HepG2 (cell line): ENCODE data around the gene PLA2R1. TPM values are rescaled to one million over a fixed set of nuclear protein-coding genes. Genes with fewer than 3 reads are reported as not detected.

Experiments
- ATAC-seq: fragments of 200-7000 bp; cut with Tn5 transposase; 3 replicates; pipeline ENCODE4 v1.9.1; 2020; ENCODE audit warnings: mild to moderate bottlenecking, moderate library complexity
- BruUV-seq: library from RNA; stranded (reverse); fragments of 400-500 nt; replicated peaks from 2 replicates; lab custom pipeline; 2021; lab: Mats Ljungman, UMichigan
- CTCF ChIA-PET: fragments of 300-600 bp; formaldehyde crosslinking; extraction: SDS; loops from one replicate; lab custom pipeline; 2021; ENCODE audit warnings: low total read pairs, inconsistent platforms, low intra/inter-chr PET ratio; lab: Yijun Ruan, JAX
- POLR2A ChIA-PET: fragments of 350-600 bp; sonication (Branson Sonifier 250); formaldehyde crosslinking; loops from one replicate; lab custom pipeline; 2020; ENCODE audit warnings: antibody characterized with exemption, inconsistent platforms; lab: Yijun Ruan, JAX
- DNase-seq: peaks from one replicate; pipeline ENCODE4 v3.0.0-alpha.2; 2015; ENCODE audit warnings: low spot score
- FAIRE-seq: peaks from 3 replicates; lab custom pipeline; 2011; peaks lifted over from hg19 to GRCh38; lab: Jason Lieb, UNC
- H2AFZ ChIP-seq: one replicate; pipeline ENCODE4 v1.6.1; 2011; ENCODE audit warnings: low read length, inconsistent platforms
- H3K27ac ChIP-seq: fragments of 300-600 bp; 3 replicates; pipeline ENCODE4 v1.8.0; 2011; ENCODE audit warnings: mixed run types, mild to moderate bottlenecking, mixed read lengths, low read length, inconsistent platforms; ENCODE audit not compliant: insufficient read depth; ENCODE audit errors: extremely low read length
- H3K27me3 ChIP-seq, 2 experiments: fragments of 200-600 bp in 1 of 2; 2 replicates in 1 of 2; 3 replicates in 1 of 2; pipeline versions ENCODE4 v1.6.0 to v1.8.0; 2011; ENCODE audit warnings: low read length in 2 of 2, mild to moderate bottlenecking in 2 of 2, moderate library complexity in 2 of 2, inconsistent platforms in 1 of 2; ENCODE audit not compliant: insufficient read depth in 2 of 2, control insufficient read depth in 1 of 2
- H3K36me3 ChIP-seq, 2 experiments: fragments of 200-600 bp in 1 of 2; replicated peaks in 1 of 2; 2 replicates in 1 of 2; 3 replicates in 1 of 2; pipeline versions ENCODE4 v1.5.1 to v1.8.0; 2011; ENCODE audit warnings: low read length in 2 of 2, inconsistent platforms in 1 of 2; ENCODE audit not compliant: insufficient read depth in 2 of 2, control insufficient read depth in 1 of 2
- H3K4me1 ChIP-seq: 2 replicates; pipeline ENCODE4 v1.5.1; 2012; ENCODE audit warnings: low read length, inconsistent platforms; ENCODE audit not compliant: insufficient read depth
- H3K4me2 ChIP-seq: 2 replicates; pipeline ENCODE4 v1.6.0; 2011; ENCODE audit warnings: low read depth, low read length, inconsistent platforms
- H3K4me3 ChIP-seq, 3 experiments: fragments of 200-600 bp in 1 of 3; sonication (generic), shearing (Covaris generic) in 1 of 3; replicated peaks in 1 of 3; 2 replicates each; pipeline ENCODE4 v1.5.1; 2011 to 2016; ENCODE audit warnings: low read length in 3 of 3, inconsistent platforms in 2 of 3, low read depth in 2 of 3, mild to moderate bottlenecking in 2 of 3, control low read depth in 1 of 3, mixed read lengths in 1 of 3; ENCODE audit not compliant: insufficient read depth in 1 of 3
- H3K79me2 ChIP-seq: one replicate; pipeline ENCODE4 v1.6.1; 2011; ENCODE audit warnings: low read length, inconsistent platforms; ENCODE audit not compliant: insufficient read depth
- H3K9ac ChIP-seq: 2 replicates; pipeline ENCODE4 v1.6.0; 2011; ENCODE audit warnings: mild to moderate bottlenecking, low read depth, low read length, inconsistent platforms; ENCODE audit not compliant: insufficient read depth
- H3K9me3 ChIP-seq: 2 replicates; pipeline ENCODE4 v1.5.1; 2012; ENCODE audit warnings: mild to moderate bottlenecking, low read length
- H4K20me1 ChIP-seq: 2 replicates; pipeline ENCODE4 v1.6.0; 2011; ENCODE audit warnings: inconsistent platforms, mild to moderate bottlenecking, low read length, moderate library complexity; ENCODE audit not compliant: insufficient read depth
- HMG20B ChIP-seq: conservative IDR thresholded peaks from 2 replicates; pipeline ENCODE4 v1.6.1; 2016; ENCODE audit warnings: missing genetic modification reagents, missing compliant biosample characterization
- MBNL3 ChIP-seq: fragments of 250-450 bp; sonication (Bioruptor Pico); conservative IDR thresholded peaks from 2 replicates; pipeline ENCODE4 v1.8.0; 2022; ENCODE audit warnings: mild to moderate bottlenecking, inconsistent platforms
- MXD3 ChIP-seq: IDR thresholded peaks from 2 replicates; pipeline ENCODE4 v1.6.1; 2016; ENCODE audit warnings: mild to moderate bottlenecking, missing biosample characterization, missing genetic modification reagents
- POGZ ChIP-seq: sonication (generic); formaldehyde crosslinking; IDR thresholded peaks from 2 replicates; pipeline ENCODE4 v1.4.0; 2020; ENCODE audit warnings: mild to moderate bottlenecking, missing genetic modification reagents
- RBAK ChIP-seq: sonication (generic); formaldehyde crosslinking; IDR thresholded peaks from 2 replicates; pipeline ENCODE4 v1.5.1; 2020; ENCODE audit warnings: mild to moderate bottlenecking, missing genetic modification reagents
- RCOR2 ChIP-seq: IDR thresholded peaks from 2 replicates; pipeline ENCODE4 v1.6.1; 2016; ENCODE audit warnings: missing biosample characterization, missing genetic modification reagents
- TBP ChIP-seq: sonication (generic); formaldehyde crosslinking; IDR thresholded peaks from 2 replicates; pipeline ENCODE4 v1.5.0; 2020; ENCODE audit warnings: missing genetic modification reagents
- TCF7L2 ChIP-seq: IDR thresholded peaks from 2 replicates; pipeline ENCODE4 v1.6.1; 2011; ENCODE audit warnings: mild to moderate bottlenecking, low read depth, low read length, moderate library complexity
- ZNF367 ChIP-seq: sonication (generic); formaldehyde crosslinking; IDR thresholded peaks from 2 replicates; pipeline ENCODE4 v1.4.0; 2020; ENCODE audit warnings: missing genetic modification reagents, borderline replicate concordance
- ZNF513 ChIP-seq: sonication (generic); formaldehyde crosslinking; conservative IDR thresholded peaks from 2 replicates; pipeline ENCODE4 v1.5.0; 2020; ENCODE audit warnings: missing genetic modification reagents
- ZNF83 ChIP-seq: sonication (generic); formaldehyde crosslinking; IDR thresholded peaks from 2 replicates; pipeline ENCODE4 v1.4.0; 2020; ENCODE audit warnings: missing genetic modification reagents, mild to moderate bottlenecking, borderline replicate concordance
- WGBS: methylation state at CpG from one replicate; pipeline ENCODE4 v1.1.6; 2017; ENCODE audit warnings: low lambda C conversion rate; 5-methylcytosine and 5-hydroxymethylcytosine counted together
- in situ Hi-C: cut with HindIII; loops from 2 replicates; pipeline ENCODE4 v1.10.0; 2017; ENCODE audit warnings: low pct_unique_long_range_greater_than_20kb; ENCODE audit not compliant: extremely low pct_ligation_motif_present
- intact Hi-C: fragments of 100-400 bp; cut with micrococcal nuclease; formaldehyde crosslinking; loops from one replicate; pipeline ENCODE4 v1.10.0; 2022; ENCODE audit not compliant: unreplicated experiment
- polyA plus RNA-seq, 8 experiments: library from polyadenylated mRNA; depleted of rRNA in 3 of 8; stranded (reverse) in 7 of 8; unstranded in 1 of 8; fragments of >200 nt; fragmentation: Illumina TruSeq in 4 of 8; extraction: Trizol in 4 of 8; gene quantifications; 2 replicates each; pipeline versions ENCODE4 v1.2.1 to v1.2.3, GENCODE V29; 2011 to 2016; ENCODE audit warnings: low read depth in 4 of 8, missing spikeins in 1 of 8, mixed read lengths in 1 of 8; ENCODE audit not compliant: insufficient read depth in 1 of 8
- total RNA-seq, 5 experiments: library from RNA; depleted of rRNA; stranded (reverse); fragments of >200 nt; fragmentation: Illumina TruSeq; extraction: Trizol; gene quantifications; 2 replicates each; pipeline ENCODE4 v1.2.3, GENCODE V29; 2016; ENCODE audit warnings: low read depth in 1 of 5

The PLA2R1 gene
- total and polyA plus RNA-seq, 2 of the 13 experiments (the other 11 are each of a cell fraction or from before 2014, with no cell fraction given) = not detected

GRCh38 chr2:160042054-160042453 lies 20.4 kb downstream of the PLA2R1 start:
- H3K4me1 ChIP-seq = no peaks in the 10 kb centered on the region
- no TSS peak for BruUV-seq
- no peak overlapping the region for H2AFZ ChIP-seq
- H3K4me3 ChIP-seq = no peak overlapping the region
- ChIA-PET POLR2A (no interaction called here), CTCF (no interaction called here)
- H3K9ac ChIP-seq = no peak overlapping the region
- H3K36me3 ChIP-seq = no peaks in the 10 kb centered on the region
- H4K20me1 ChIP-seq = no peaks in the 10 kb centered on the region
- H3K27ac ChIP-seq = no peak overlapping the region
- DNase-seq (no peak), FAIRE-seq (no peak), ATAC-seq (no peak)
- 6% methylated on average over 7 of the region's 7 CpGs for WGBS
- no peaks in the 10 kb centered on the region for H3K79me2 ChIP-seq
- in situ Hi-C loops (no loop called here), intact Hi-C loops (no loop called here)
- no peak overlapping the region for H3K4me2 ChIP-seq
- TF ChIP-seq ZNF367 (CRISPR knock-in tag) (no peak), MXD3 (CRISPR knock-in tag) (no peak), HMG20B (CRISPR knock-in tag) (no peak), POGZ (CRISPR knock-in tag) (no peak), MBNL3 (CRISPR knock-in tag) (no peak), ZNF513 (CRISPR knock-in tag) (no peak), TCF7L2 (no peak), RBAK (no peak), ZNF83 (CRISPR knock-in tag) (no peak), TBP (CRISPR knock-in tag) (no peak), RCOR2 (CRISPR knock-in tag) (no peak)
- H3K9me3 ChIP-seq = no peaks in the 10 kb centered on the region
- H3K27me3 ChIP-seq = peaks cover 0 to 29% of the 10 kb centered on the region in 2 experiments; a peak in 2 of 5 replicates
